B cell (primary cell): ENCODE measurements around the gene EBF3. TPM values are rescaled to one million over a fixed set of nuclear protein-coding genes. Genes with fewer than 3 reads are reported as not detected.

ENCODE experiments used
- ATAC-seq: fragments of 200-7000 bp; cut with Tn5 transposase; one replicate; pipeline ENCODE4 v1.10.0; 2021; ENCODE audit warnings: low read depth, mild to moderate bottlenecking, moderate number of reproducible peaks, moderate library complexity
- CTCF ChIA-PET: fragments of 350-600 bp; sonication (Branson Sonifier 250); formaldehyde crosslinking; loops from one replicate; lab custom pipeline; 2021; ENCODE audit warnings: antibody characterized with exemption, inconsistent platforms; lab: Charles Lee
- POLR2A ChIA-PET: fragments of 350-600 bp; sonication (Branson Sonifier 250); formaldehyde crosslinking; loops from one replicate; lab custom pipeline; 2021; ENCODE audit warnings: antibody characterized with exemption; lab: Charles Lee
- DNase-seq: peaks from one replicate; pipeline ENCODE4 v3.0.0; 2013
- H2AFZ ChIP-seq: 2 replicates; pipeline ENCODE4 v1.6.1; 2012; ENCODE audit warnings: mild to moderate bottlenecking, low read depth, low read length; ENCODE audit not compliant: insufficient read depth, poor library complexity, severe bottlenecking
- H3K27ac ChIP-seq, 2 donors: 1 replicate in 1 of 2; 2 replicates in 1 of 2; pipeline ENCODE4 v1.5.1; 2012 to 2013; ENCODE audit warnings: low read length in 2 of 2, mild to moderate bottlenecking in 2 of 2, moderate library complexity in 1 of 2
- H3K27me3 ChIP-seq, 4 experiments: fragments of 200-600 bp in 1 of 4; sonication (generic) in 1 of 4; replicated peaks in 1 of 4; 1 replicate in 2 of 4; 2 replicates in 2 of 4; pipeline versions ENCODE4 v1.6.1 to v1.7.0; 2013 to 2016; ENCODE audit warnings: low read length in 3 of 4, mild to moderate bottlenecking in 2 of 4, mixed read lengths in 1 of 4, moderate library complexity in 1 of 4; ENCODE audit not compliant: insufficient read depth in 4 of 4, control insufficient read depth in 3 of 4; ENCODE audit errors: control extremely low read depth in 1 of 4
- H3K36me3 ChIP-seq, 2 experiments: replicated peaks in 1 of 2; 1 replicate in 1 of 2; 2 replicates in 1 of 2; pipeline versions ENCODE4 v1.6.1 to v1.7.1; 2013; ENCODE audit warnings: low read length in 1 of 2; ENCODE audit not compliant: insufficient read depth in 2 of 2, control insufficient read depth in 1 of 2; ENCODE audit errors: control extremely low read depth in 1 of 2, extremely low read depth in 1 of 2
- H3K4me1 ChIP-seq, 2 donors: fragments of 200-600 bp in 1 of 2; sonication (generic) in 1 of 2; 1 replicate in 1 of 2; 2 replicates in 1 of 2; pipeline versions ENCODE4 v1.5.1 to v1.6.1; 2013 to 2017; ENCODE audit warnings: low read length in 2 of 2; ENCODE audit not compliant: control insufficient read depth in 2 of 2, insufficient read depth in 2 of 2
- H3K4me2 ChIP-seq: replicated peaks from 2 replicates; pipeline ENCODE3; 2012; ENCODE audit warnings: mild to moderate bottlenecking, low read depth, low read length; ENCODE audit not compliant: poor library complexity, severe bottlenecking
- H3K4me3 ChIP-seq, 5 experiments: fragments of 200-600 bp in 1 of 5; sonication (generic) in 1 of 5; 1 replicate in 3 of 5; 2 replicates in 2 of 5; pipeline versions ENCODE4 v1.5.1 to v1.7.0; 2011 to 2016; ENCODE audit warnings: low read length in 4 of 5, mild to moderate bottlenecking in 4 of 5, low read depth in 2 of 5, control low read depth in 1 of 5, moderate library complexity in 1 of 5; ENCODE audit not compliant: insufficient read depth in 1 of 5; ENCODE audit errors: control extremely low read depth in 1 of 5, extremely low read depth in 1 of 5
- H3K79me2 ChIP-seq: fragments of 200-600 bp; sonication (generic); one replicate; pipeline ENCODE4 v1.6.0; 2016; ENCODE audit warnings: low read length; ENCODE audit not compliant: control insufficient read depth, insufficient read depth
- H3K9ac ChIP-seq: fragments of 200-600 bp; sonication (generic); 2 replicates; pipeline ENCODE4 v1.6.1; 2017; ENCODE audit warnings: mild to moderate bottlenecking, low read length, moderate library complexity
- H3K9me3 ChIP-seq, 3 donors: one replicate each; pipeline versions ENCODE4 v1.6.1 to v1.7.1; 2013; ENCODE audit warnings: low read length in 2 of 3; ENCODE audit not compliant: control insufficient read depth in 2 of 3, insufficient read depth in 1 of 3; ENCODE audit errors: control extremely low read depth in 1 of 3
- H4K20me1 ChIP-seq: 2 replicates; pipeline ENCODE4 v1.6.0; 2012; ENCODE audit warnings: mild to moderate bottlenecking, low read length; ENCODE audit not compliant: insufficient read depth, control insufficient read depth, poor library complexity, severe bottlenecking
- H3K27ac Mint-ChIP-seq: one replicate; pipeline ENCODE4 v1.8.0; 2021; ENCODE audit warnings: mixed read lengths
- H3K27me3 Mint-ChIP-seq: one replicate; pipeline ENCODE4 v1.8.0; 2021; ENCODE audit warnings: mixed read lengths
- H3K4me1 Mint-ChIP-seq: one replicate; pipeline ENCODE4 v1.8.0; 2021; ENCODE audit warnings: mixed read lengths
- H3K4me3 Mint-ChIP-seq: one replicate; pipeline ENCODE4 v1.8.0; 2021; ENCODE audit warnings: mixed read lengths
- H3K9me3 Mint-ChIP-seq: one replicate; pipeline ENCODE4 v1.8.0; 2022; ENCODE audit warnings: mixed read lengths; ENCODE audit not compliant: insufficient read depth
- CTCF ChIP-seq: fragments of 200-600 bp; IDR thresholded peaks from one replicate; pipeline ENCODE4 v1.8.0; 2022; ENCODE audit warnings: antibody characterized with exemption, mild to moderate bottlenecking
- EZH2 ChIP-seq: IDR thresholded peaks from 2 replicates; pipeline ENCODE4 v1.6.1; 2012; ENCODE audit warnings: borderline replicate concordance, low read depth, mild to moderate bottlenecking, moderate library complexity, low read length; ENCODE audit not compliant: insufficient read depth, poor library complexity, severe bottlenecking
- WGBS: methylation state at CpG from one replicate; pipeline ENCODE4 v1.1.5; 2013; ENCODE audit warnings: missing lambda C conversion rate; ENCODE audit not compliant: insufficient coverage; 5-methylcytosine and 5-hydroxymethylcytosine counted together
- intact Hi-C: fragments of 100-400 bp; cut with micrococcal nuclease; formaldehyde crosslinking; loops from one replicate; pipeline ENCODE4 v1.10.0; 2022
- polyA plus RNA-seq: library from polyadenylated mRNA; depleted of rRNA; stranded (reverse); fragments of >200 nt; gene quantifications from 2 replicates; pipeline ENCODE4 v1.2.3, GENCODE V29; 2012
- total RNA-seq, 2 donors: library from RNA; stranded (reverse); fragments of 120-200 nt in 1 of 2; gene quantifications; 1 replicate in 1 of 2; 2 replicates in 1 of 2; pipeline versions ENCODE4 v1.2.3 to v1.2.4, GENCODE V29; 2013 to 2022

EBF3 gene
- total and polyA plus RNA-seq, 2 donors (not counting 1 experiment from before 2014, with no cell fraction given): not detected

GRCh38 chr10:129840196-129840590 lies 123.9 kb downstream of the EBF3 start:
- Histone ChIP-seq H3K27ac (no peak overlapping the region), H3K79me2 (no peaks in the 10 kb centered on the region), H3K9ac (no peak overlapping the region), H2AFZ (no peak overlapping the region), H3K27me3 (no peaks in the 10 kb centered on the region), H3K4me1 (no peaks in the 10 kb centered on the region), H3K4me2 (no peak overlapping the region), H3K4me3 (no peak overlapping the region), H3K36me3 (no peaks in the 10 kb centered on the region), H4K20me1 (no peaks in the 10 kb centered on the region), H3K9me3 (peaks cover 0 to 26% (median 0%) of the 10 kb centered on the region in 3 donors)
- H3K27ac Mint-ChIP-seq: no peak overlapping the region
- intact Hi-C loops: no loop called here
- ChIA-PET POLR2A (no interaction called here), CTCF (no interaction called here)
- no peaks in the 10 kb centered on the region for H3K27me3 Mint-ChIP-seq
- H3K4me1 Mint-ChIP-seq: no peaks in the 10 kb centered on the region
- DNase-seq: no peak
- no peak overlapping the region for H3K4me3 Mint-ChIP-seq
- 96% methylated on average over 29 of the region's 29 CpGs for WGBS
- ATAC-seq: no peak
- no peak for TF ChIP-seq CTCF
- TF ChIP-seq EZH2: no peak
- H3K9me3 Mint-ChIP-seq: no peaks in the 10 kb centered on the region

- POLR2A ChIA-PET: no interaction called here
- H3K9ac ChIP-seq: no peak overlapping the region
- H3K27ac ChIP-seq: no peak overlapping the region
- no peaks in the 10 kb centered on the region for H3K27me3 Mint-ChIP-seq
- H3K4me3 Mint-ChIP-seq: no peak overlapping the region
- 96% methylated on average over 26 of the region's 27 CpGs for WGBS
- intact Hi-C loops: no loop called here
- no peaks in the 10 kb centered on the region for H3K79me2 ChIP-seq
- ATAC-seq (no peak), DNase-seq (no peak)
- H3K4me2 ChIP-seq: no peak overlapping the region
- H2AFZ ChIP-seq: no peak overlapping the region
- no peaks in the 10 kb centered on the region for H3K9me3 Mint-ChIP-seq
- H3K27ac Mint-ChIP-seq: no peak overlapping the region
- H4K20me1 ChIP-seq: no peaks in the 10 kb centered on the region
- TF ChIP-seq CTCF: no peak
- TF ChIP-seq EZH2: no peak
- H3K4me1 Mint-ChIP-seq: no peaks in the 10 kb centered on the region
- no peak overlapping the region for H3K4me3 ChIP-seq
- H3K4me1 ChIP-seq: no peaks in the 10 kb centered on the region
- H3K27me3 ChIP-seq: no peaks in the 10 kb centered on the region
- H3K9me3 ChIP-seq: peaks cover 0 to 26% (median 0%) of the 10 kb centered on the region in 3 donors
- CTCF ChIA-PET: no interaction called here
- no peaks in the 10 kb centered on the region for H3K36me3 ChIP-seq
Observed at GRCh38 chr10:129839285-129840195, 124.5 kb downstream of the EBF3 start.
